Astrocyte (in vitro differentiated cells and primary cell): Measurements from ENCODE around the gene CACNA1H.

Experiments
- CTCF ChIP-seq: IDR thresholded peaks from 2 replicates; pipeline ENCODE4 v1.5.1; 2011; ENCODE audit warnings: low read depth, mild to moderate bottlenecking, inconsistent platforms, low read length, moderate library complexity; ENCODE audit not compliant: insufficient read depth
- EZH2 ChIP-seq: IDR thresholded peaks from 2 replicates; pipeline ENCODE4 v1.6.1; 2012; ENCODE audit warnings: mild to moderate bottlenecking, low read length, inconsistent platforms; ENCODE audit not compliant: insufficient read depth

DNA sequence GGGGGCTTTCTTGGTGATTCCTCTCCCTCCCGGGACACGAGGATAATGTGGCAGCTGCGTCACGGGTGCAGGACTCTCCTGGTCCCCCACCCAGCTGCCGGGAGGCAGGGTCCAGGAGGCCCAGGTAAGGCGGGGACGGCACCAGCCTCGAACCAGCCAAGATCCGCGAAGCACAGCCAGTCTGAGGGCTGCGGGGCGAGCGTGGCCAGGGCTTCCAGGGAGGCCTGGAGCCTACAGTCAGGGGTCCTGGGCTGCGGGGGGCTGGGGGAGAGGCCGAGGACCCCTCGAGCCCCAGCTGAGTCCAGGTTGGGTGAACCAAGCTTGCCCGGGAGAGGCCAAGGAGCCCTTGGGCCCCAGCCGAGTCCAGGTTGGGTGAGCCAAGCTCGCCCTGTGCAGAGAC, 112.9 kb downstream of the CACNA1H start:
- TF ChIP-seq CTCF (no peak), EZH2 (no peak)
